Measurements from ENCODE around the gene NDUFB5. TPM values are rescaled to one million over a fixed set of nuclear protein-coding genes. Genes with fewer than 3 reads are reported as not detected.

The NDUFB5 gene
- total and polyA plus RNA-seq, 2 donors (not counting 1 experiment from before 2014, with no cell fraction given): 16.1 to 52.9 TPM

- H3K4me3 ChIP-seq (ENCODE audit: control extremely low read depth in 1 of 5, extremely low read depth in 1 of 5, insufficient read depth in 1 of 5, low read depth in 2 of 5, low read length in 4 of 5): no peak overlapping the region
- CTCF ChIA-PET: interaction anchor here (0.6 kb wide), 1 partner anchor 209 kb away, joined by 3 read pairs; no protein-coding TSS in a partner anchor
- no peak for DNase-seq
- no peak overlapping the region for H2AFZ ChIP-seq (ENCODE audit: insufficient read depth, low read depth, low read length, poor library complexity, severe bottlenecking)
- no peaks in the 10 kb centered on the region for H3K27me3 ChIP-seq (replicated peaks in 1 of 4; ENCODE audit: control extremely low read depth in 1 of 4, control insufficient read depth in 3 of 4, insufficient read depth in 4 of 4, low read length in 3 of 4)
- intact Hi-C loops (cut with micrococcal nuclease): no loop called here
- Mint-ChIP-seq H3K27me3 (no peaks in the 10 kb centered on the region), H3K27ac (no peak overlapping the region), H3K9me3 (ENCODE audit: insufficient read depth) (no peaks in the 10 kb centered on the region), H3K4me3 (no peak overlapping the region), H3K4me1 (no peaks in the 10 kb centered on the region)
- peaks cover 12% of the 10 kb centered on the region for H3K79me2 ChIP-seq (ENCODE audit: control insufficient read depth, insufficient read depth, low read length)
- no peaks in the 10 kb centered on the region for H3K9me3 ChIP-seq (ENCODE audit: control extremely low read depth in 1 of 3, control insufficient read depth in 2 of 3, insufficient read depth in 1 of 3, low read length in 2 of 3)
- no peaks in the 10 kb centered on the region for H3K4me1 ChIP-seq (ENCODE audit: control insufficient read depth in 2 of 2, insufficient read depth in 2 of 2, low read length in 2 of 2)
- WGBS (ENCODE audit: insufficient coverage): 90% methylated on average over 2 of the region's 2 CpGs
- no peak overlapping the region for H3K27ac ChIP-seq (ENCODE audit: low read length in 2 of 2)
- peaks cover 14 to 52% of the 10 kb centered on the region in 2 experiments for H3K36me3 ChIP-seq (replicated peaks in 1 of 2; ENCODE audit: control extremely low read depth in 1 of 2, control insufficient read depth in 1 of 2, extremely low read depth in 1 of 2, insufficient read depth in 2 of 2, low read length in 1 of 2)
- H3K4me2 ChIP-seq (replicated peaks; ENCODE audit: low read depth, low read length, poor library complexity, severe bottlenecking): no peak overlapping the region
- no peak for TF ChIP-seq CTCF (IDR thresholded peaks at IDR 0.05)
- no peak for ATAC-seq (ENCODE audit: low read depth)
- POLR2A ChIA-PET: interaction anchor here (0.7 kb wide), 1 partner anchor 388 kb away, joined by 3 read pairs; no protein-coding TSS in a partner anchor
- no peak overlapping the region for H3K9ac ChIP-seq (ENCODE audit: low read length)
- H4K20me1 ChIP-seq (ENCODE audit: control insufficient read depth, insufficient read depth, low read length, poor library complexity, severe bottlenecking): no peaks in the 10 kb centered on the region
Measured at GRCh38 chr3:179622023-179622422, 17.4 kb downstream of the NDUFB5 start.

GRCh38 chr3:179624451-179624850, 19.9 kb downstream of the NDUFB5 start:
- H3K4me1 Mint-ChIP-seq: no peaks in the 10 kb centered on the region
- DNase-seq (no peak), ATAC-seq (ENCODE audit: low read depth) (no peak)
- ChIA-PET CTCF (no interaction called here), POLR2A (no interaction called here)
- intact Hi-C loops (cut with micrococcal nuclease): no loop called here
- H3K27me3 Mint-ChIP-seq: no peaks in the 10 kb centered on the region
- Histone ChIP-seq H3K79me2 (ENCODE audit: control insufficient read depth, insufficient read depth, low read length) (peaks cover 12% of the 10 kb centered on the region), H3K36me3 (replicated peaks in 1 of 2; ENCODE audit: control extremely low read depth in 1 of 2, control insufficient read depth in 1 of 2, extremely low read depth in 1 of 2, insufficient read depth in 2 of 2, low read length in 1 of 2) (peaks cover 12 to 39% of the 10 kb centered on the region in 2 experiments), H3K4me2 (replicated peaks; ENCODE audit: low read depth, low read length, poor library complexity, severe bottlenecking) (no peak overlapping the region), H3K4me1 (ENCODE audit: control insufficient read depth in 2 of 2, insufficient read depth in 2 of 2, low read length in 2 of 2) (no peaks in the 10 kb centered on the region), H3K9me3 (ENCODE audit: control extremely low read depth in 1 of 3, control insufficient read depth in 2 of 3, insufficient read depth in 1 of 3, low read length in 2 of 3) (no peaks in the 10 kb centered on the region), H4K20me1 (ENCODE audit: control insufficient read depth, insufficient read depth, low read length, poor library complexity, severe bottlenecking) (no peaks in the 10 kb centered on the region), H2AFZ (ENCODE audit: insufficient read depth, low read depth, low read length, poor library complexity, severe bottlenecking) (no peak overlapping the region), H3K4me3 (ENCODE audit: control extremely low read depth in 1 of 5, extremely low read depth in 1 of 5, insufficient read depth in 1 of 5, low read depth in 2 of 5, low read length in 4 of 5) (no peak overlapping the region), H3K27me3 (replicated peaks in 1 of 4; ENCODE audit: control extremely low read depth in 1 of 4, control insufficient read depth in 3 of 4, insufficient read depth in 4 of 4, low read length in 3 of 4) (no peaks in the 10 kb centered on the region), H3K27ac (ENCODE audit: low read length in 2 of 2) (no peak overlapping the region), H3K9ac (ENCODE audit: low read length) (no peak overlapping the region)
- no peak overlapping the region for H3K27ac Mint-ChIP-seq
- no CpG with 5 or more reads among the region's 3 CpGs for whole genome bisulfite sequencing (ENCODE audit: insufficient coverage)
- H3K9me3 Mint-ChIP-seq (ENCODE audit: insufficient read depth): no peaks in the 10 kb centered on the region
- TF ChIP-seq CTCF (IDR thresholded peaks at IDR 0.05) (no peak), EZH2 (IDR thresholded peaks at IDR 0.05; ENCODE audit: borderline replicate concordance, insufficient read depth, low read depth, low read length, poor library complexity, severe bottlenecking) (no peak)
- H3K4me3 Mint-ChIP-seq: no peak overlapping the region
